Endothelial cell of umbilical vein (primary cell): ENCODE measurements around the gene UGT1A7. TPM values are rescaled to one million over a fixed set of nuclear protein-coding genes. Genes with fewer than 3 reads are reported as not detected.

Source experiments
- BruUV-seq: library from RNA; stranded (reverse); fragments of 400-500 nt; replicated peaks from 2 replicates; lab custom pipeline; 2021; lab: Mats Ljungman, UMichigan
- CTCF ChIA-PET: fragments of 300-600, 350-600 bp; sonication (Branson Sonifier 250); formaldehyde crosslinking; loops from one replicate; lab custom pipeline; 2021; ENCODE audit warnings: antibody characterized with exemption, inconsistent platforms; lab: Charles Lee
- POLR2A ChIA-PET: fragments of 300-600, 350-600 bp; sonication (Branson Sonifier 250); formaldehyde crosslinking; loops from one replicate; lab custom pipeline; 2021; ENCODE audit warnings: antibody characterized with exemption, inconsistent platforms; lab: Charles Lee
- DNase-seq: peaks from one replicate; pipeline ENCODE4 v3.0.0-alpha.2; 2011; ENCODE audit warnings: low read depth, low spot score
- FAIRE-seq: peaks from 2 replicates; lab custom pipeline; 2011; peaks lifted over from hg19 to GRCh38; lab: Jason Lieb, UNC
- H2AFZ ChIP-seq: 2 replicates; pipeline ENCODE4 v1.6.0; 2012; ENCODE audit warnings: low read depth, low read length, control low read depth, inconsistent platforms
- H3K27ac ChIP-seq: 2 replicates; pipeline ENCODE4 v1.5.1; 2011; ENCODE audit warnings: low read depth, mild to moderate bottlenecking, control low read depth, low read length, moderate library complexity; ENCODE audit not compliant: insufficient read depth
- H3K27me3 ChIP-seq, 2 experiments: 2 replicates each; pipeline versions ENCODE4 v1.6.0 to v1.6.1; 2011; ENCODE audit warnings: low read length in 2 of 2, mixed read lengths in 1 of 2; ENCODE audit not compliant: control insufficient read depth in 2 of 2, insufficient read depth in 2 of 2
- H3K36me3 ChIP-seq, 2 experiments: 2 replicates in 1 of 2; 3 replicates in 1 of 2; pipeline ENCODE4 v1.5.1; 2011; ENCODE audit warnings: low read length in 2 of 2, mild to moderate bottlenecking in 1 of 2, moderate library complexity in 1 of 2; ENCODE audit not compliant: control insufficient read depth in 2 of 2, insufficient read depth in 2 of 2; ENCODE audit errors: extremely low read depth in 1 of 2
- H3K4me1 ChIP-seq: 3 replicates; pipeline ENCODE4 v1.5.1; 2011; ENCODE audit warnings: mild to moderate bottlenecking, low read length; ENCODE audit not compliant: control insufficient read depth, insufficient read depth; ENCODE audit errors: extremely low read depth
- H3K4me2 ChIP-seq: 2 replicates; pipeline ENCODE4 v1.6.1; 2011; ENCODE audit warnings: low read length, control low read depth, mixed read lengths; ENCODE audit not compliant: insufficient read depth
- H3K4me3 ChIP-seq, 3 experiments: fragments of 200-600 bp in 1 of 3; sonication (generic), shearing (Covaris generic) in 1 of 3; replicated peaks in 1 of 3; 2 replicates each; pipeline ENCODE4 v1.5.1; 2011 to 2016; ENCODE audit warnings: control low read depth in 3 of 3, low read length in 3 of 3, mild to moderate bottlenecking in 2 of 3, inconsistent platforms in 1 of 3, low read depth in 1 of 3, moderate library complexity in 1 of 3; ENCODE audit not compliant: insufficient read depth in 1 of 3
- H3K79me2 ChIP-seq: 2 replicates; pipeline ENCODE4 v1.6.0; 2012; ENCODE audit warnings: low read length, inconsistent platforms; ENCODE audit not compliant: control insufficient read depth, insufficient read depth
- H3K9ac ChIP-seq: replicated peaks from 2 replicates; pipeline ENCODE3; 2011; ENCODE audit warnings: low read length, control low read depth; ENCODE audit not compliant: insufficient read depth; ENCODE audit errors: extremely low read depth
- H3K9me1 ChIP-seq: replicated peaks from 3 replicates; pipeline ENCODE4 v1.6.0; 2011; ENCODE audit warnings: mild to moderate bottlenecking, low read length; ENCODE audit not compliant: control insufficient read depth, insufficient read depth; ENCODE audit errors: extremely low read depth
- H3K9me3 ChIP-seq: replicated peaks from 2 replicates; pipeline ENCODE4 v1.5.1; 2012; ENCODE audit warnings: low read length, inconsistent platforms; ENCODE audit not compliant: control insufficient read depth, insufficient read depth
- H4K20me1 ChIP-seq: replicated peaks from 2 replicates; pipeline ENCODE3; 2011; ENCODE audit warnings: mild to moderate bottlenecking, low read length; ENCODE audit not compliant: control insufficient read depth, insufficient read depth; ENCODE audit errors: extremely low read depth
- CTCF ChIP-seq, 2 donors: IDR thresholded peaks; 1 replicate in 1 of 2; 2 replicates in 1 of 2; pipeline ENCODE4 v1.5.1; 2011; ENCODE audit warnings: low read length in 2 of 2, mild to moderate bottlenecking in 2 of 2, moderate library complexity in 2 of 2, control low read depth in 1 of 2, inconsistent platforms in 1 of 2, low read depth in 1 of 2; ENCODE audit not compliant: insufficient read depth in 1 of 2; ENCODE audit errors: extremely low read depth in 1 of 2
- EZH2 ChIP-seq: IDR thresholded peaks from 2 replicates; pipeline ENCODE4 v1.6.1; 2012; ENCODE audit warnings: borderline replicate concordance, low read depth, mild to moderate bottlenecking, moderate library complexity, low read length, inconsistent platforms; ENCODE audit not compliant: severe bottlenecking
- FOS ChIP-seq: IDR thresholded peaks from 2 replicates; pipeline ENCODE4 v1.6.1; 2011; ENCODE audit warnings: mild to moderate bottlenecking, low read length, moderate library complexity, borderline replicate concordance; ENCODE audit not compliant: insufficient read depth
- GATA2 ChIP-seq: IDR thresholded peaks from 2 replicates; pipeline ENCODE4 v1.7.0; 2011; ENCODE audit warnings: low read depth, mild to moderate bottlenecking, moderate library complexity, mixed read lengths, low read length; ENCODE audit not compliant: insufficient read length, insufficient read depth
- JUN ChIP-seq: IDR thresholded peaks from 2 replicates; pipeline ENCODE4 v1.6.1; 2011; ENCODE audit warnings: borderline replicate concordance, low read depth; ENCODE audit not compliant: insufficient read length, insufficient read depth
- MAX ChIP-seq: IDR thresholded peaks from 2 replicates; pipeline ENCODE4 v1.6.1; 2011; ENCODE audit not compliant: insufficient read depth, insufficient read length
- MYC ChIP-seq: IDR thresholded peaks from one replicate; pipeline ENCODE4 v1.6.1; 2011; ENCODE audit warnings: mild to moderate bottlenecking, low read depth, low read length
- POLR2A ChIP-seq: IDR thresholded peaks from 2 replicates; pipeline ENCODE4 v1.6.1; 2012; ENCODE audit warnings: low read depth, mild to moderate bottlenecking, control low read depth, low read length
- POLR2AphosphoS5 ChIP-seq: IDR thresholded peaks from 2 replicates; pipeline ENCODE4 v1.6.1; 2012; ENCODE audit warnings: low read depth, mild to moderate bottlenecking, control low read depth, low read length, moderate library complexity; ENCODE audit not compliant: insufficient read depth
- dilution Hi-C: fragments of 300-500 bp; cut with MboI; formaldehyde crosslinking; loops from one replicate; pipeline ENCODE4 v1.15.0; 2019; ENCODE audit warnings: low sequenced_read_pairs; ENCODE audit not compliant: extremely low pct_ligation_motif_present
- intact Hi-C: fragments of 100-400 bp; cut with micrococcal nuclease; formaldehyde crosslinking; loops from one replicate; pipeline ENCODE4 v1.10.0; 2022
- polyA plus RNA-seq, 4 experiments: library from polyadenylated mRNA; depleted of rRNA in 3 of 4; stranded (reverse) in 3 of 4; unstranded in 1 of 4; fragments of >200 nt; gene quantifications; 2 replicates each; pipeline versions ENCODE4 v1.2.1 to v1.2.3, GENCODE V29; 2011 to 2012; ENCODE audit warnings: missing spikeins in 1 of 4
- total RNA-seq: library from RNA; stranded (reverse); gene quantifications from 2 replicates; pipeline ENCODE4 v1.2.3, GENCODE V29; 2021

The UGT1A7 gene
- total and polyA plus RNA-seq, 2 donors (not counting 3 experiments of a cell fraction or from before 2014, with no cell fraction given) = not detected

GRCh38 chr2:233668605-233669260, 13.0 kb upstream of the UGT1A7 start:
- no peak overlapping the region for H2AFZ ChIP-seq
- no peaks in the 10 kb centered on the region for H3K9me1 ChIP-seq
- no peaks in the 10 kb centered on the region for H4K20me1 ChIP-seq
- no peak overlapping the region for H3K4me3 ChIP-seq
- no peak for DNase-seq
- CTCF ChIA-PET = no interaction called here
- BruUV-seq = no TSS peak
- H3K36me3 ChIP-seq = no peaks in the 10 kb centered on the region
- H3K4me2 ChIP-seq = no peak overlapping the region
- no peak for FAIRE-seq
- no peaks in the 10 kb centered on the region for H3K9me3 ChIP-seq
- no peaks in the 10 kb centered on the region for H3K27me3 ChIP-seq
- H3K79me2 ChIP-seq = no peaks in the 10 kb centered on the region
- dilution Hi-C loops (no loop called here), intact Hi-C loops (no loop called here)
- no peak overlapping the region for H3K27ac ChIP-seq
- no peaks in the 10 kb centered on the region for H3K4me1 ChIP-seq
- POLR2A ChIA-PET = no interaction called here
- TF ChIP-seq CTCF (IDR thresholded peaks at IDR 0.05; ENCODE audit: extremely low read depth in 1 of 2, insufficient read depth in 1 of 2, low read depth in 1 of 2, low read length in 2 of 2) = no peak
- H3K9ac ChIP-seq = no peak overlapping the region

DNA sequence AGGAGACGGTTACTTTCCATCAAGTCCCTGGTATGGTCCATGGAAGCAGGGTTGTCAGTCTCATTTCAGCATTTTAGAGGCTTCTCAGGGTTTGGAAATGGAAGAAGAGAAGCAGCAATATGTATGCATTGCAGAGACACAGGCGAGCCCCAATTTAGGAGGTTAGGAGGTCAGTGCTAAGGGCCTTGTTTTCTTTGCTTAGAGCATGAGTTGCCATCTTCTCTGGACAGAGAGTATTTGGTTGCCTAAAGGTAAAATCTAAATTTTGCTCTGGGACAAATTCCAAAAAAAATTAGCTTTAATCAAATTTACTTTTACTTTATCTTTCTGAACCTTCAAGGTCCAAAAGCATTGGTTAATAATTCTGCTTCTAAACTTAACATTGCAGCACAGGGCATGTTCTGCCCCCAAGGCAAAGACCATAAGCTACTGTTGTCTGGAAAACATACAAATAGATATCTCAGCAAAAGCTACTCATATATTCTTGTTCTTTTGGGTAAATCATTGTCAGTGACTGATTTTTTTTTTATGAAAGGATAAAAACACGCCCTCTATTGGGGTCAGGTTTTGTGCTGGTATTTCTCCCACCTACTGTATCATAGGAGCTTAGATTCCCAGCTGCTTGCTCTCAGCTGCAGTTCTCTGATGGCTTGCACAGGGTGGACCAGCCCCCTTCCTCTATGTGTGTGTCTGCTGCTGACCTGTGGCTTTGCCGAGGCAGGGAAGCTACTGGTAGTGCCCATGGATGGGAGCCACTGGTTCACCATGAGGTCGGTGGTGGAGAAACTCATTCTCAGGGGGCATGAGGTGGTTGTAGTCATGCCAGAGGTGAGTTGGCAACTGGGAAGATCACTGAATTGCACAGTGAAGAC, 10.2 kb upstream of the UGT1A7 start, which contains the start of gene UGT1A9:
UGT1A9 (plus strand) TSS at position 609 of the 872 bp plus-strand sequence; CDS start at position 646, 37 bp downstream.
- Histone ChIP-seq H3K9me1 (no peaks in the 10 kb centered on the region), H3K79me2 (no peaks in the 10 kb centered on the region), H3K36me3 (no peaks in the 10 kb centered on the region), H3K27me3 (no peaks in the 10 kb centered on the region), H3K9me3 (no peaks in the 10 kb centered on the region), H3K4me3 (no peak within 1 kb of the TSS), H3K4me1 (no peaks in the 10 kb centered on the region), H3K9ac (no peak within 1 kb of the TSS), H3K27ac (no peak within 1 kb of the TSS), H4K20me1 (no peaks in the 10 kb centered on the region), H2AFZ (no peak within 1 kb of the TSS), H3K4me2 (no peak within 1 kb of the TSS)
- TF ChIP-seq JUN = no peak
- TF ChIP-seq POLR2AphosphoS5 = no peak
- no peak for TF ChIP-seq CTCF (IDR thresholded peaks at IDR 0.05; ENCODE audit: extremely low read depth in 1 of 2, insufficient read depth in 1 of 2, low read depth in 1 of 2, low read length in 2 of 2)
- no peak for TF ChIP-seq MYC
- TF ChIP-seq EZH2 = no peak
- no peak for TF ChIP-seq POLR2A
- no peak for TF ChIP-seq GATA2
- TF ChIP-seq FOS = no peak
- no peak for TF ChIP-seq MAX
- no TSS peak for BruUV-seq
- no peak for FAIRE-seq
- dilution Hi-C loops (no loop called here), intact Hi-C loops (no loop called here)
- no peak for DNase-seq
- ChIA-PET POLR2A (no interaction called here), CTCF (no interaction called here)
